GM19035 (cell line): ENCODE results near the gene CCNY.
"Not testable (repeated sequence)": the region's sequence is repeated elsewhere in the genome, so short reads cannot be mapped to it uniquely, and the experiment has no call there.

Experiments used
- ATAC-seq: cut with Tn5 transposase; IDR thresholded peaks from one replicate; pipeline ENCODE4 v1.9.1; 2021; ENCODE audit not compliant: unreplicated experiment

Gene CCNY

DNA sequence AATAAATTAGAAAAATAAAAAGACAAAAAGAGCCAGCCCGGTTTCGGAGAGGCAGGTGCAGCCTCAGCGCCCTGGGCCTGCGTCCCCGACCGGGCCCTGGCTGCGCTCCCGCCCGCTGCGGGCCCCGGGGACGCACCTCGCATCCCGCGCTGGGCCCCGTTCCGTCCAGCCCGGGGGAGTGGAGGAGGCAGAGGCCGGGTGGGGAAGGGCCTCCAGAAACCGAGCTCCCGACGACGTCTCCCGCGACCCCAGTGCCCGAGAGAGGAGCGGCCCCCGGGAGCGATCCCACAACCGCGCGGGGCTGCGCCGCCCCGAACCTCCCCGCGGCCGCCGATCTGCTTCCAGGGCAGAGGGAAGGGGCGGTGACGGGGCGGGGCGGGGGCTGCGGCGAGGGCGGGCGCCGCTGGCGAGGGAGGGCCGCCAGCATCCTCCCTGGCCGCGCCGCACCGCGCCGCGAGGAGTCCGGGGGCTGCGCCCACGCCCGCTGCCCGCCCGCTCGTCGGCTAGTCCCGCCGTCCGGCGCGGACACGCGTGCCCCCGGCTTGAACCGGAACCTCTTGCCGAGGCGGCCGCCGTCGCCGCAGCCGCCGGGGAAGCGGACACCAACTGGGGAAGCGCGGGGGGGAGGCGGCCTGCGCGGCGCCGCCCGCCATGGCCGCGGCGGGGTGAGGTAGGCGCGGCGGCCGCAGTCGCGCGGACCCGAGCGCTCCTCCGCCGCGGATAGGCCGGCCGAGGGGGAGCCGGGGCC lies at the start of gene CCNY:
CCNY (plus strand) TSS at position 426 of the 748 bp plus-strand sequence. CDS start 545 bp downstream, outside the sequence.
- peak; percentile 66 for ATAC-seq

DNA sequence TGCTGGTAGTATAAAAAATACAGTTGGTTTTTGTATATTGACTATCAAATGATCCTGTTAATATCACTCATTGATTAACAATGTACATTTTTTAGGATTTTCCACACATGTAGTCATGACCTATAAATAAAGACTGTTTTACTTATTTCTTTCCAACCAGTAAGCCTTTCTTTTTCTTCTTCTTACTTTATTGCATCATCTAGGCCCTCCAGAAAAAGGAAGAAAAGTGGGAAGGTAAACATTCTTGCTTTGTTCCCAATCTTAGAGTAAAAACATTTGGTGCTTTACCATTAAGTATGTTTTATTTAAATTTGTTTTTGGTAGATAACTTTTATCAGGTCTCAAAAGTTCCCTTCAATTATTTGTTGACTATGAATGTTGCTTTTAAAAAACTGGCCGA lies 47.1 kb upstream of the CCNY start:
- no peak for ATAC-seq

DNA sequence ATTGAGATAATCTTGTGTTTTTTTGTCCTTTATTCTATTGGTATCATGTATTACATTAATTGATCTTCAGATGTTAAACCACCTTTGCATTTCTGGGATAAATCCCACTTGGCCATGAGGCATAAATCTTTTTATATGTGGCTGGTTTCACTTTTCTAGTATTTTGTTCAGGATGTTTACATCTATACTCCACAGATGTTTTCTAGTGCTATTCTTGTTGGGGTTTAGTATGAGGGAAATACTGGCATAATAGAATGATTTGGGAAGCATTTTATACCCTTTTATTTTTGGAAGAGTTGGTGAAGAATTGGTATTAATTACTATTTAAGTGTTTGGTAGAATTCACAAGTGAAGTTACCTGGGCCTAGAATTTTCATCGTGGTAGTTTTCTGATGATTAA lies 41.8 kb upstream of the CCNY start:
- ATAC-seq: no peak

DNA sequence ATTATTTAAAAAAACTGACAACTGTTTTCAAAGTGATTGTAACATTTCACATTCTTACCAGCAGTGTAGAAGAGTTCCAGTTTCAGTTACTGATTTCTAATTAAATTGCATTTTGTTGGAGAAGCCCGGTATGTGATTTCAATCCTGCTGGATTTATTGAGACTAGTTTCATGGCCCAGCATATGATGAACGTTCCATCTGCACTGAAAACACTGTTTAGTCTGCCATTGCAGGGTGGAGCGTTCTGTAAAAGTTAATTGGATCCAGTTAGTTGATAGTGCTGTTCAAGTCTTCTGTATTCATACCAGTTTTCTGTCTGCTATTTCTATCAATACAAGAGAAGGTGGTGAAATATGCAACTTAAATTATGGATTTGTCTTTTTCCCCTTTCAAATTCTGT lies 37.3 kb upstream of the CCNY start:
- no peak for ATAC-seq

DNA sequence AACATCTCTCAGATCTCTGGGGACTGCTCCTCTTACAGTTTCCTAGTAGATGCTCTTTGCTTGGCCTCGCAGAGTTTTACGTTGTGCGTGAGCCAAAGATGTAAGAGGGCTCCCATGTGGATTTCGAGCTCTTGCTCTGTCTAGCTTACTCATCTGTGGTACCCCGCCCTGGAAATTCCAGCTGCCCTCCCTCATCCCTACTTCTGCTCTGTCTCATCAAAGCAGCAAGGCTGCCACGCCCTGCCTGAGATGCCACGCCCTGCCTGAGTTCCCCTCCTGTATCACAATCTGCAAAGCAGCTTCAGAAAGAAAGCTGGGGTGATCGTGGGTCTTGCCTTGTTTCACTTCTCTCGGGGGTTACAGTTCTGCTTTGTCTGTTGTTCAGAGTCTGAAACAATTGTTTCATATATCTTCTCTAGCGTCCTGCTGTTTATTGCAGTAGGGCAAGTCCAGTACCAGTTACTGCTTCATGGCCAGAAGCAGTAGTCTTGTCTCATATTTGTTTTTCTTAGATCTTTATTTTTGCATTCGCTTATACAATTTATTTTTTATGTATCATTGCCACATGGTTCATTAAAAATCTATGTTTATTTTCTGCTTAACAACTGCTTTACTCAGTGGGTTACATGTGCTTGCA lies 36.1 kb upstream of the CCNY start:
- peak; percentile 97 for ATAC-seq

DNA sequence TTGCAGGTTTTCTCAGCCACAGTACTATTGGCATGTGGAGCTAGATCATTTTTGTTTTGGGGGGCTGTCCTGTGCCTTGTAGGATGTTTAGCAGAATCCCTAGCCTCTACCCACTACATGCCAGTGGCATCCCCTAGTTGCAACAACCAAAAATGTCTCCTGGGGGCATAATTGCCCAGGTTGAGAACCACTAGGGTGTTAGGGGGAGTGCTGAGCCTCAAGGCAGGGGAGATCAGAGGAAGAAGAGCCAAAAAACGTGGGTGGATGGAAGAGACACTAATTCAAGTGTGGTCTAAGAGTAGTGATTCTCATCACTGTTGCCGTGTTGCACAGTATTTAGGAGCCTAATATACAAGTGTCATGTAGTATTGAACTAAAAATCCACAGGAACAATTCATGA lies 31.7 kb upstream of the CCNY start:
- no peak for ATAC-seq

DNA sequence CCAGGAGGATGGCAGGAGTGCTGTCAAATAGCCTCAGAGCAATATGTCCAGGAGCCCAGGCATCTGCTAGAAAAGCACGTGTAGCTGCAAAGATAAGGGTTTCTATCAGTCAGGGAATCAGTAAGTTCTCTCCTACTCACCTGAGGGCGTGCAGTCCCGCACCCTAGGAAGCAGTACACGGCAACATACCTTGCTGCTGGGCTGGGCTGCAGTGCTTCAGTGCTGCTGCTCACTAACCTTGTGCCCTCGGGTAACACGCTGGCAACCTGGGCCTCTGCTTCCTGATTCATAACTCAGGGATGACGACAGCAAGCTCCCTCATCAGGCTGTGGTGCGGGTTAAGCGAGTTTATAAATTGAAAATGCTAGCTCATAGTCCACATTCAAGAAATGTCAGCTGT lies 29.5 kb upstream of the CCNY start:
- no peak for ATAC-seq

DNA sequence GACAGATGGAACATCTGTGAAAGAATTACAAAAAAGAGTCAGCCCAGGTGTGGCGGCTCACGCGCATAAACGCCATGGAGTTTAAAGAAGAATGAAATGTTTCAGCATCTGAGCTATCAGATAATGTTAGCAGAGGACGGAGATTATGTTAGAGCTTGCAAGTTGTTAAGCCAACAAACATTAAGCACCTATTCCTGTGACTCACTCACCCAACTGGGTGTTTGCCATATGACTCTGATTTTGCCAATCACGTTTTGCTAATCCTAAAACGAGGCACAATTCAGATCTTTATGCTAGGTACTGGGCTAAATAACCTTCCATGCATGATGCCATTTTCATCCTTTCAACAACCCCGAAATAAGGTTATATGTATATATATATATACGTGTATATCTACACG lies 29.0 kb upstream of the CCNY start:
- no peak for ATAC-seq

DNA sequence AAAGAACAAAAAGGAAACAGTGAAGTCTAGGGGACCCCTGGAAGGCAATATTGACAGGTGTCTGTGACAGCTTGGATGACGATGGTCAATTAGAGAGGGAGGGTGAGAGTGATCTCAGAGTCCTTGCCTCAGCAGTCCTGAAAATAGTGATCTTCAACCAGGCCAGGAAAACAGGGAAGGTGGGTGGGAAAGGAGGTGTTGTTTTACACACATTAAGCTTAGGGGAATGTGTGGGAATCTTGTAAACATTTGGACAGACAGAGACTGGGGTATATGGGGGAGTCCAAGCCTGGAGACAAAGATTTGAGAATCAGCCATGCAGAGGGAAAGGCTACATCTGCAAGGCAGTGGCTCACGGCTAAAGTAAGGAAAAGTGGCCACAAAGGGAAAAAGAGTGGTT lies 27.5 kb upstream of the CCNY start:
- ATAC-seq: no peak

DNA sequence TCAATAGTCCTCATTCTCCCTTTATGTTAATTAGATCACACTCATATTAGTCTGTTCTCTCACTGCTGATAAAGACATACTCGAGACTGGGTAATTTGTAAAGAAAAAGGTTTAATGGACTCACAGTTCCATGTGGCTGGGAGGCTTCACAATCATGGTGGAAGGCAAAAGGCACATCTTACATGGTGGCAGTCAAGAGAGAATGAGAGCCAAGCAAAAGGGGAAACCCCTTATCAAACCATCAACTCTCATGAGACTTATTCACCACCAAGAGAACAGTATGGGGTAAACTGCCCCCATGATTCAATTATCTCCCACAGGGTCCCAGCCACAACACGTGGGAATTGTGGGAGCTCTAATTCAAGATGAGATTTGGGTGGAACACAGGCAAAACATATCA lies 22.2 kb upstream of the CCNY start:
- not testable (repeated sequence) for ATAC-seq

DNA sequence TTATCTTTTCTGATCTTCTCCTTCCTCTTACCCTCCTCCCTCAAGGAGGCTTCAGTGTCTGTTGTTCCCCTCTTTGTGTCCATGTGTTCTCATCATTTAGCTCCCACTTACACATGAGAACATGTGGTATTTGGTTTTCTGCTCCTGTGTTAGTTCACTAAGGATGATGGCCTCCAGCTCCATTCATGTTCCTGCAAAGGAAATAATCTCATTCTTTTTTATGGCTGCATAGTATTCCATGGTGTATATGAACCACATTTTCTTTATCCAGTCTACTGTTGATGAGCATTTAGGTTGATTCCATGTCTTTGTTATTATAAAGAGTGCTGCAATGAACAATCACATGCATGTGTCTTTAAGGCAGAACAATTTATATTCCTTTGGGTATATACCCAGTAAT lies 21.1 kb upstream of the CCNY start:
- ATAC-seq: not testable (repeated sequence)

DNA sequence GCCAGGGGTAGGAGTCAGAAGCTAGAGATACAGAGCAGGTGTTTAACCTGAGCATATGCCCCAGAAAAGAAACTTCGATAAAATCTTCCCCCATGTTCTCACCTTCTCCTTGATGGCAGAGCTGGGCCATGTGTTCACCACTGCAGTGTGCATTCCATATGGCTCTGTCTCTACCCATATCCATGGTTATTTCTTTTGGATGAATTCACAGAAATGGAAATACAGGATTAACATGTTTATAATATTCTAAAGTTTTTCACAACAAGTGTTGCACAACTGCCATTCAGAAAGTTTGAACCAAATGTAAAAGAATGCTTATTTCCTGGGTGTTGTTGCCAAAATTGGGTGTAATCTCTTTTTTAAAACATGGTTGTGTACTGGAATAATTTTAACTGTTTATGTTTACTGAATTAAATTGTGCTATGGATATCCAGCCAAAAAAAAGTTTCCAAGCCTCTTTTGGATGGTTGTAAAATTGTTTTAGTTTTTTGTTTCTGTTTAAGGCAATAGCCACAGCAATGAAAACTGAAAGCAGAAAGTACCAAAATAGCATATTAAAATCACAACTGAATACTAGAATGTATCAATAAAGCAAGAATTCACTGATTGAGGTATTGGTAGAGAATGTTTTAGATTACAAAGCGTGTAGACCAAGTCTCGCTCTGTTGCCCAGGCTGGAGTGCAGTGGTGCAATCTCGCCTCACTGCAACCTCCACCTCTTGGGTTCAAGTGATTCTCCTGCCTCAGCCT lies 19.9 kb upstream of the CCNY start:
- ATAC-seq: peak; percentile 73

DNA sequence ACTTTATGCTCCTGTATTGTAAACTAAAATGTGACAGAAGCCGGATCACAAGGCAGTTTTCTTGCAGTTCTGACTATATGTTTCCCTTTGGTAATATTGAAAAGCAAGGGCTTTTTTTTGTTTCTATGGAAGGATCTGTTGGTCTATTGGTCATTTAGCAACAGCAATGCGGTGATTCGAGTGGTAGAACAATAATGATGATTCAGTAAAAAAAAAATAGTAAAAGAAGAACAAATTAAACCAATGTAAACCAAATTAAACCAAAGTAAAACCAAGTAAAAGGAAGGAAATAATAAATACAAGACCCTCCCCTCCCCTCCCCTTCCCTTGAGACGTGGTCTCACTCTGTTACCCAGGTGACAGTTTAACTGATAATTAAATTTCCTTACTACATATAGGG lies 17.8 kb upstream of the CCNY start:
- ATAC-seq: no peak

DNA sequence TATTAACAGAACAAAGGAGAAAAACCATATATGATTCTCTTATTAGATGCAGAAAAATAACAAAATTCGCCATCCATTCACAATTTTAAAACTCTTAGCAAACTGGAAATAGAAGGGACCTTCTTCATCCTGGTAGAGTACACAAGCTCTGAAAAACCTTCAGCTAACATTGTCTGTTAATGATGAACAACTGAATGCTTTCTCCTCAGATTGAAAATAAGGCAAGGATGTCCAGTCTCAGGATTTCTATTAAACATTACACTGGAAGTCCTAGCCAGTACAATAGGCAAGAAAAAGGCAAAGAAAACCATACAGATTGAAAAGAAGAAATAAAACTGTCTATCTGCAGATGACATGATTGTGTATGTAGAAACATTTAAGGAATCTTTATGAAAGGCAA lies 16.0 kb upstream of the CCNY start:
- ATAC-seq: no peak

DNA sequence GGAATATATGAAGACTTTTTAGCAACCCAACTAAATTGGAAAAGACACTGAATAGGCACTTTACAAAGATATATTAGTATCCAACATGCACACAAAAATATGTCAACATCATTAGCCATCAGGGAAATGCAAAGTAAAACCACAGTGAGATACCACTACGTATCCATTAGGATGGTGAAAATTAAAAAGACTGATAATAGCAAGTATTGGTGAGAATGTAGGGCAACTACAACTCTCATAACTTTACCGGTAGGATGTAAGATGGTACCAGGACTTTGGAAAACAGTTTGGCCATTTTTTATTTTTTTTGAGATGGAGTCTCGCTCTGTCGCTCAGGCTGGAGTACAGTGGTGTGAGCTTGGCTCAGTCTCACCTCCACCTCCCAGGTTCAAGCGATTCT lies 13.7 kb upstream of the CCNY start:
- ATAC-seq: no peak

DNA sequence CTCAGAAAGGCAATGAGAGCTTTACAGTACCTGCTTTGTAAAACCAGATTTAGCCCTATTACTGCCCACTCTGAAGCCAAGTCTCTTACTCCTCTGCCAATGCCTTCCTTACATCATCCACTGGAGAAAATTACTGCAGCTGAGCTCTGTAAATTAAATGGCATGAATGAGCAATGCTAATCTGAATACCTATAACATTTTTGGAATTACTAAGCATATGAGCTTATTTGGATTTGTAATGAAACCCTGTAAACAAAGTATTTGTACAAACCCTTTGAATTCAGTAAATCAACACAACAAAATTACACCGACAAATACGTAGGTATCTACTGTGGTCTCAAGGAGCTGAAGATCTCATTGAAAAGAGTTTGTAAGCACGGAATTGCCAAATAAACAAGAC lies 12.1 kb upstream of the CCNY start:
- ATAC-seq: no peak

DNA sequence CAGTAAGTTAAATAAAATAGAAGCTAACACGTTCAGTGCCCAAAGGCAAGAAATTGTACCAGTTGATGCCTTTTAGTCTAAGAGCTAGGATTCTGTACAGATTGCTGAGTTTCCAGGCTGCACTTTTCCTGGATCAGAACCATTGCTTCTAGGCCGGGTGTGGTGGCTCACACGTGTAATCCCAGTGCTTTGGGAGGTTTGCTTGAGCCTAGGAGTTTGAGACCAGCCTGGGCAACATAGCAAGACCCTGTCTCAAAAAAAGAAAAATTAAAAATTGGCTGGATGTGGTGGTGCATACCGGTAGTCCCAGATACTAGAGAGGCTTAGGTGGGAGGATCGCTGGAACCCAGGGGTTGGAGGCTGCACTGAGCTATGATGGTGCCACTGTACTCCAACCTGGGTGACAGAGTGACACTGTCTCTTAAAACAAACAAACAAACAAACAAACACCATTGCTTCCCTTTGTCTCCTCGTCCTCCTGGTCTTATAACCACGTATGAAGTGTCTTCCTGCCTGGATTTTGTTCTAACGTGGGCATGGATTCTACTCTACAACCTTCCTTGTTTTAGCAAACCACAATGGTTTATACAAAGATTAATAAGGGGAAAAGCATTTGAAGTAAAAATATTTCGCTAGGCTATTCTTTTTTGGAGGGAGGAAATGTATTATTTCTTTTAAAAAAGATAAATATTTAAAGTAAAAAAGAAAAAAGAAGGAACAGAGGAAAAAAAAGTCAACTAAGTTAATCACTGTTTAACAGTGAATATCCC lies 9.7 kb upstream of the CCNY start:
- ATAC-seq: no peak

DNA sequence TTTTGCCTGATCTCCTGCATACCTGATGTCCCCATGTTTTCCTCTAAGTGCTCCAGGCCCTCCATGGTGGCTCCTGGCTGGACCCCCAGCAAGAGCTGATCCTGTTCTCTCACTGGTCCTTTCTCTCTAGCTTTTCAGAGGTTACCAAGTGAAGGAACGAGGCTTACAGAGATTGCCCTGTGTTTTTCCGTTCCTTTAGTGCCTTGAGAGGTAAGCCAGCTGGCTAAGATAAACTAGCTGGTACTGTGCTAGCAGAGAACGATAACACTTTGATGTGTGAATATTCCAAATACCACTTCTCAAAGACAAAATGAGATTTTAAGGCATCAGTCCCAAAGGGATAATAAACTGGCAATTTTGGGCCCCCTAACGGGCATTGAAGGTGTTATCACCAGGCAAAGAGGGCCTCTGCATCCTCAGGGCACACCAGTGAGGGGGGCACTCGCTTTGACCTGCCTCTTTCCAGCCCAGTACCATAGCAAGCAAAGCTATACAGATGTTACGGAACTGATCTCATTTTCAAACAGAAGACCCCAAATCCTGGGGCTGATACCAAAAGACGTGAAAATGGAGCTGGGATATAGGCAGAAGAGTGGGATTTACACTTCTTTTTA lies 8.4 kb upstream of the CCNY start:
- no peak for ATAC-seq

DNA sequence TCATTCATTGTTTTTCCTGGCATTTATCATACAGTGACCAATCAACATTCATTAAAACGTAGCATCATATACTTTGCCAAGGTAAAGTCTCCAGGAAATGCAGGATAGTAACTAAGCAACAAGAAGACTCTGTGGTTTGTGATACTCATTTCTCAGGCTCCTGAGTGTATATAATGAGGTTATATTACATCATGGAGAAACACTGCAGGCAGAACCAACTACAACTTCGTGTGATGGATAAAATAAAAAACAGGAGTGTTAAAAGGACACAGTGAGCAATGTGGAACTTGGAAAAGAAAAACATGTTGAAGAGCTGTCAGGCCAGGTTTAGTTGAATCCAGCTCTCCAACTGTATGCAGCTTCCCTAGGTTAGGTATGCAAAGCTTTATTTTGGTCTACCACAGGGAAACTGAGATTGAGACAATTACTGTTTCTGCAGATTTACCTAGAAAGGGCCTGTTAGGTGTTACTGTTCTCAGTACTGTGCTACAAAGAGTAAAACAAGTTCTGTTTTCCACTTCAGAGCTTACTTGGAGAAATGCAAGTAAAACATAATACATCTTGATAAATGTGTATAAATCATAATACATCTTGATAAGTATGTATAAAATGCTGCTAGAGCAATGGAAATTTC lies 7.8 kb upstream of the CCNY start:
- ATAC-seq: no peak

DNA sequence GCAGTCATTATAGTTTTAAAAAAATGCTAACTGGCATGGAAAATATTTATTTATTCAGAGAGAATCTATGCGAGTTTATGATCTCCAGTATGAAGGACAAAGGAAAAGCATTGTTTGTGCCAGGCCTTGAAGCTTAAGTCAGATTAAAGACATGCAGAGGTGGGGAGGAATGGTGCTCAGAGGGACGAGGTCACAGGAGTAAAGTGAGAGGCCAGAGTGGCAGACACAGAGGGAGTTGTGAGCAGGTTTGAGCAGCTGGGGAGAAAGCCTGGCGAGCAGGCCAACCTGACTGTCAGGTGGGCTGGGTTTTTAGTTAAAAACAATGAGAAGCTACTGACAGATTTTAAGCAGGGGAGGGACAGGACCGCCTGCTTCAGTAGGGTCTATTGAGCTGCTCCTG lies 6.8 kb upstream of the CCNY start:
- no peak for ATAC-seq
